ENCODE data around the gene TBCCD1. TPM values are rescaled to one million over a fixed set of nuclear protein-coding genes. Genes with fewer than 3 reads are reported as not detected.

The TBCCD1 gene
- total RNA-seq, 1 donor from 2014 or later: 15.4 TPM

Other genes with a start within 250 kb of the TBCCD1 start
- 2.2 TPM for gene DGKG, start 205.1 kb downstream of the TBCCD1 start, total RNA-seq
- gene CRYGS, start 23.0 kb downstream of the TBCCD1 start, total RNA-seq: 0.62 TPM
- gene DNAJB11, start 3.4 kb upstream of the TBCCD1 start, total RNA-seq: 45.7 TPM
- gene AHSG, start 45.7 kb upstream of the TBCCD1 start, total RNA-seq: not detected
- gene FETUB, start 73.1 kb upstream of the TBCCD1 start, total RNA-seq: not detected
- not detected for gene HRG, start 98.7 kb upstream of the TBCCD1 start, total RNA-seq
- gene KNG1, start 150.0 kb upstream of the TBCCD1 start, total RNA-seq: not detected
- 863 TPM for gene EIF4A2, start 216.2 kb upstream of the TBCCD1 start, total RNA-seq
- gene RFC4, start 239.1 kb upstream of the TBCCD1 start, total RNA-seq: 21.8 TPM